ENCODE results near the gene JMY.

Gene JMY

DNA sequence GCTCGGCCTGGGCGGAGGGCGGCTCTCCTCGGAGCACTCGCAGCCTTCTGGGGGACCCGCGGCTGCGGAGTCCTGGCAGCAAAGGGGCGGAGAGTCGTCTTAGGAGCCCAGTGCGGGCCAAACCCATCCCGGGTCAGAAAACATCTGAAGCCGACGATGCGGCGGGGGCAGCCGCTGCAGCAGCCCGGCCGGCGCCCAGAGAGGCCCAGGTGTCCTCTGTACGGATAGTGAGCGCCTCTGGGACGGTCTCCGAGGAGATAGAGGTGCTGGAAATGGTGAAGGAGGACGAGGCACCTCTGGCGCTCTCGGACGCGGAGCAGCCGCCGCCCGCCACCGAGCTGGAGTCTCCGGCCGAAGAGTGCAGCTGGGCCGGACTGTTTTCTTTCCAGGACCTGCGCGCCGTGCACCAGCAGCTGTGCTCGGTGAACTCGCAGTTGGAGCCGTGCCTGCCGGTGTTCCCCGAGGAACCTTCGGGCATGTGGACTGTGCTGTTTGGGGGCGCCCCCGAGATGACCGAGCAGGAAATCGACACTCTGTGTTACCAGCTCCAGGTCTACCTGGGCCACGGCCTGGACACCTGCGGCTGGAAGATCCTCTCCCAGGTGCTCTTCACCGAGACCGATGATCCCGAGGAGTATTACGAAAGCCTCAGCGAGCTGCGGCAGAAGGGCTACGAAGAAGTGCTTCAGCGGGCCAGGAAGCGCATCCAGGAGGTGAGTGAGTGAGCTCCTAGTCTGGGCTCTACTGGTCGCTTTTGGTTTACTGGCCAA is 1.2 kb downstream of the JMY start (continued):
- peak; percentile 25; the same call in 1 of the 2 replicates for TF ChIP-seq ZNF76 (tag by site-specific recombination; IDR thresholded peaks at IDR 0.05; ENCODE audit: borderline replicate concordance, low read depth)
- peak; percentile 32; the same call in 1 of the 2 replicates for TF ChIP-seq BCL11B (tag by site-specific recombination; IDR thresholded peaks at IDR 0.05; ENCODE audit: low read depth)
- TF ChIP-seq ZIC2 (tag by site-specific recombination; IDR thresholded peaks at IDR 0.05), result 0 out of 2 replicates have a peak, but pooled peaks have one; percentile 5
- TF ChIP-seq ZNF561 (tag by site-specific recombination; IDR thresholded peaks at IDR 0.05; ENCODE audit: borderline replicate concordance), result no peak
- 0 out of 2 replicates have a peak, but pooled peaks have one; percentile 15 for TF ChIP-seq ZNF121 (tag by site-specific recombination; IDR thresholded peaks at IDR 0.05)
- TF ChIP-seq ZNF132 (tag by site-specific recombination; IDR thresholded peaks at IDR 0.05; ENCODE audit: borderline replicate concordance), result no peak
- TF ChIP-seq, protein P1, sequence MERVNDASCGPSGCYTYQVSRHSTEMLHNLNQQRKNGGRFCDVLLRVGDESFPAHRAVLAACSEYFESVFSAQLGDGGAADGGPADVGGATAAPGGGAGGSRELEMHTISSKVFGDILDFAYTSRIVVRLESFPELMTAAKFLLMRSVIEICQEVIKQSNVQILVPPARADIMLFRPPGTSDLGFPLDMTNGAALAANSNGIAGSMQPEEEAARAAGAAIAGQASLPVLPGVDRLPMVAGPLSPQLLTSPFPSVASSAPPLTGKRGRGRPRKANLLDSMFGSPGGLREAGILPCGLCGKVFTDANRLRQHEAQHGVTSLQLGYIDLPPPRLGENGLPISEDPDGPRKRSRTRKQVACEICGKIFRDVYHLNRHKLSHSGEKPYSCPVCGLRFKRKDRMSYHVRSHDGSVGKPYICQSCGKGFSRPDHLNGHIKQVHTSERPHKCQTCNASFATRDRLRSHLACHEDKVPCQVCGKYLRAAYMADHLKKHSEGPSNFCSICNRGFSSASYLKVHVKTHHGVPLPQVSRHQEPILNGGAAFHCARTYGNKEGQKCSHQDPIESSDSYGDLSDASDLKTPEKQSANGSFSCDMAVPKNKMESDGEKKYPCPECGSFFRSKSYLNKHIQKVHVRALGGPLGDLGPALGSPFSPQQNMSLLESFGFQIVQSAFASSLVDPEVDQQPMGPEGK (tag by site-specific recombination; IDR thresholded peaks at IDR 0.05), result 0 out of 2 replicates have a peak, but pooled peaks have one; percentile 6

GRCh38 chr5:79237740-79238560 is 2.0 kb downstream of the JMY start:
- Histone ChIP-seq H3K36me3 (ENCODE audit: control insufficient read depth in 2 of 2, insufficient read depth in 1 of 2, low read length in 2 of 2) (no peaks in the 10 kb centered on the region), H3K27ac (ENCODE audit: extremely low read depth, low read depth, low read length) (peak overlapping the region; percentile 88; the same call in 1 of the 2 replicates), H3K9me3 (ENCODE audit: control insufficient read depth, insufficient read depth, low read depth, low read length) (no peaks in the 10 kb centered on the region), H3K4me3 (ENCODE audit: low read depth, low read length) (peak overlapping the region; percentile 93), H3K4me1 (ENCODE audit: control insufficient read depth, insufficient read depth, low read length) (peaks cover 23% of the 10 kb centered on the region)
- CTCF ChIA-PET, result interaction anchor here (0.6 to 1.1 kb wide), 6 partner anchors 13 to 1211 kb away, joined by 3 to 4 read pairs (median 3); no protein-coding TSS in a partner anchor
- POLR2A ChIA-PET, result interaction anchor here (0.7 to 3.0 kb wide), 3 partner anchors 253 to 1018 kb away, joined by 3 to 19 read pairs (median 7); partner anchors contain the start of genes ARSB, HOMER1 and SERINC5
- no peak for TF ChIP-seq ZNF155 (tag by site-specific recombination; IDR thresholded peaks at IDR 0.05)
- no peak for TF ChIP-seq ZNF560 (tag by site-specific recombination; IDR thresholded peaks at IDR 0.05; ENCODE audit: borderline replicate concordance)
- TF ChIP-seq GLIS1 (tag by site-specific recombination; IDR thresholded peaks at IDR 0.05), result no peak
- TF ChIP-seq ZNF366 (tag by site-specific recombination; conservative IDR thresholded peaks at IDR 0.05), result peak; percentile 26; the same call in 1 of the 2 replicates
- no peak for TF ChIP-seq ZNF596 (tag by site-specific recombination; IDR thresholded peaks at IDR 0.05)
- TF ChIP-seq ZNF677 (tag by site-specific recombination; IDR thresholded peaks at IDR 0.05), result no peak
- TF ChIP-seq, protein P2, sequence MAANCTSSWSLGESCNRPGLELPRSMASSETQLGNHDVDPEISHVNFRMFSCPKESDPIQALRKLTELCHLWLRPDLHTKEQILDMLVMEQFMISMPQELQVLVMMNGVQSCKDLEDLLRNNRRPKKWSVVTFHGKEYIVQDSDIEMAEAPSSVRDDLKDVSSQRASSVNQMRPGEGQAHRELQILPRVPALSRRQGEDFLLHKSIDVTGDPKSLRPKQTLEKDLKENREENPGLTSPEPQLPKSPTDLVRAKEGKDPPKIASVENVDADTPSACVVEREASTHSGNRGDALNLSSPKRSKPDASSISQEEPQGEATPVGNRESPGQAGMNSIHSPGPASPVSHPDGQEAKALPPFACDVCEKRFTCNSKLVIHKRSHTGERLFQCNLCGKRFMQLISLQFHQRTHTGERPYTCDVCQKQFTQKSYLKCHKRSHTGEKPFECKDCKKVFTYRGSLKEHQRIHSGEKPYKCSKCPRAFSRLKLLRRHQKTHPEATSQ (tag by site-specific recombination; IDR thresholded peaks at IDR 0.05), result no peak
- TF ChIP-seq ZNF324 (tag by site-specific recombination; IDR thresholded peaks at IDR 0.05), result no peak
- TF ChIP-seq PRDM10 (tag by site-specific recombination; IDR thresholded peaks at IDR 0.05), result peak; percentile 96
- TF ChIP-seq ZNF488 (tag by site-specific recombination; IDR thresholded peaks at IDR 0.05), result no peak
- TF ChIP-seq ZSCAN16 (tag by site-specific recombination; IDR thresholded peaks at IDR 0.05), result peak; percentile 90
- TF ChIP-seq HOXC10 (CRISPR knock-in tag; IDR thresholded peaks at IDR 0.05), result no peak
- no peak for TF ChIP-seq ZNF664 (tag by site-specific recombination; IDR thresholded peaks at IDR 0.05)
- TF ChIP-seq GLI4 (tag by site-specific recombination; IDR thresholded peaks at IDR 0.05), result no peak
- TF ChIP-seq ZNF16 (tag by site-specific recombination; IDR thresholded peaks at IDR 0.05; ENCODE audit: low read depth), result no peak
- TF ChIP-seq ZNF341 (tag by site-specific recombination; IDR thresholded peaks at IDR 0.05; ENCODE audit: low read depth), result peak; percentile 38; the same call in 1 of the 2 replicates
- no peak for TF ChIP-seq KLF7 (tag by site-specific recombination; IDR thresholded peaks at IDR 0.05; ENCODE audit: borderline replicate concordance)
- TF ChIP-seq, protein P3, sequence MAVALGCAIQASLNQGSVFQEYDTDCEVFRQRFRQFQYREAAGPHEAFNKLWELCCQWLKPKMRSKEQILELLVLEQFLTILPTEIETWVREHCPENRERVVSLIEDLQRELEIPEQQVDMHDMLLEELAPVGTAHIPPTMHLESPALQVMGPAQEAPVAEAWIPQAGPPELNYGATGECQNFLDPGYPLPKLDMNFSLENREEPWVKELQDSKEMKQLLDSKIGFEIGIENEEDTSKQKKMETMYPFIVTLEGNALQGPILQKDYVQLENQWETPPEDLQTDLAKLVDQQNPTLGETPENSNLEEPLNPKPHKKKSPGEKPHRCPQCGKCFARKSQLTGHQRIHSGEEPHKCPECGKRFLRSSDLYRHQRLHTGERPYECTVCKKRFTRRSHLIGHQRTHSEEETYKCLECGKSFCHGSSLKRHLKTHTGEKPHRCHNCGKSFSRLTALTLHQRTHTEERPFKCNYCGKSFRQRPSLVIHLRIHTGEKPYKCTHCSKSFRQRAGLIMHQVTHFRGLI (tag by site-specific recombination; IDR thresholded peaks at IDR 0.05), result no peak
